ENCODE measurements around the gene TTC7B.

TTC7B gene

GRCh38 chr14:90593254-90594040 is 222.8 kb downstream of the TTC7B start:
- DNase-seq (ENCODE audit: low spot score): no peak

DNA sequence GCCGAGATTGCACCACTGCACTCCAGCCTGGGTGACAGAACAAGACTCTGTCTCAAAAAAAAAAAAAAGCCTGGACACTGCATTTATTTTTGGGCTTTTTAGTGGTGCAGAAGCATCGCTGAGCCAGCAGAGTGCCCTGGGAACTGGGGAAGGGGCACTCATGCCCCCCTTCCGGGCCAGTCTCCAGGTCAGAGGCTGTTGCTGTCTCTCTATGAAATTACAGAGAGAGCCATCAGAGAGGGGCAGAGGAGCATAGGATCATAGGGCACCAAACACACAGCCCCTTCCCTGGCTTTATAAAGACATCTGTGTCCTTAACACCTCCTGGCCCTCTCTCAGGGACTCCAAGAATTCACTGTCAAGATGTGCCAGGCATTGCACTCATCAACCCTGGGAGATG is 223.6 kb downstream of the TTC7B start:
- DNase-seq (ENCODE audit: low spot score): no peak

- DNase-seq (ENCODE audit: low spot score): no peak
These were observed 228.3 kb downstream of the TTC7B start for GRCh38 chr14:90587918-90588317.

GRCh38 chr14:90587252-90587910 is 228.8 kb downstream of the TTC7B start:
- DNase-seq (ENCODE audit: low spot score): no peak

DNA sequence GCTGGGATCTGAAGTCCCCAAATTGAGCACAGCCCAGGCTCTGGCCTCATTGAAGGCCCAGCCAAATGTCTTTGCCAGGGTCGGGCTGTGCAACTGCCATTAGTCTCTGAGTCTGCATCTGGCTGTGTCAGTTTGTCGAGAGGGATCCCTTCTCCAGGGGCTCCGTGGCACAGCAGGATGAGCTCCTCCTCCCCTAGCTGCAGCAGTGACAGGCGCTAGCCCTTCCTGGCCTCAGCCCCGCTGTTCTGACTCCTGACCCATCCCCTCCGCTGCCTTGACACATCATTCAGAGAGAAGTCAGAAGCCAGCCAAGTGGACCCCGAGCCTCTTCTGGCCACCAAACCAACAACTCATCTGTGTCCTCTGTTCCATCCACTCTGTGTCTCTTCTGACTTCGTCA is 231.1 kb downstream of the TTC7B start:
- DNase-seq (ENCODE audit: low spot score): no peak

DNA sequence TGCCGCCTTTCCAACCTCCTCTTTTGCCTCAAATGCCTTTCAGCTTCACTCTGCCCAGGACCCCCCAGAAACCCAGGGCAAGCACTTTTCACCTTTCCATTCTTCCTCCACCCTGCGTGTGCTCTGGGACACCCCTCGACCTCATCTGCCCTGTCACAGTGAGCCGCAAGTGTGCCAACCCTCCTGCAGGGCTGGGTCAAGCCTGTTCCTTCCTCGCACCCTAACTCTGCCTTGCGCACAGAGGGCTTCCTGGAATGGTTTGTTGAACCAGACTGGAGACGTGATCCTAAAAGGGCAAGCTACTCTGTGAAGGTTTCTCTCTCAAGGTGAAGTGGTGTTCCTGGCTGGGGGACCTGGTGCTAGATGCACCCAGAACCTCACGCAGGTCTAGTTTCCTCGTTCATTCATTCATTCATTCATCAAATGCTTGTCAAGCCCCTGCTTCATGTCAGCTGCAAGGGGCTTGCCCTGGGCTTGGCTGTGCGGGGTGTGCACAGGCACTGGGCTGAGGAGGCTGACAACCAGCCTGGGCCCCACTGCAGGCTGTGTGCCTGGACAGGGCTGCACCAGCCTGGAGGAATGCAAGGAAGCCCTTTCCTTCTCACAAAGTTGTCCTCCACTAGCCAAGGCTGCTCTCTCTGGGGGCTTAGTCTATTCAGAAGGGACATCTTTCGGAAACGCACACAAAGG is 232.2 kb downstream of the TTC7B start:
- no peak for DNase-seq (ENCODE audit: low spot score)

- DNase-seq (ENCODE audit: low spot score): no peak
These were observed 232.8 kb downstream of the TTC7B start for GRCh38 chr14:90583427-90583826.

GRCh38 chr14:90582166-90582565 is 234.1 kb downstream of the TTC7B start:
- no peak for DNase-seq (ENCODE audit: low spot score)

- no peak for DNase-seq (ENCODE audit: low spot score)
These were observed 234.5 kb downstream of the TTC7B start for GRCh38 chr14:90581745-90582144.

DNA sequence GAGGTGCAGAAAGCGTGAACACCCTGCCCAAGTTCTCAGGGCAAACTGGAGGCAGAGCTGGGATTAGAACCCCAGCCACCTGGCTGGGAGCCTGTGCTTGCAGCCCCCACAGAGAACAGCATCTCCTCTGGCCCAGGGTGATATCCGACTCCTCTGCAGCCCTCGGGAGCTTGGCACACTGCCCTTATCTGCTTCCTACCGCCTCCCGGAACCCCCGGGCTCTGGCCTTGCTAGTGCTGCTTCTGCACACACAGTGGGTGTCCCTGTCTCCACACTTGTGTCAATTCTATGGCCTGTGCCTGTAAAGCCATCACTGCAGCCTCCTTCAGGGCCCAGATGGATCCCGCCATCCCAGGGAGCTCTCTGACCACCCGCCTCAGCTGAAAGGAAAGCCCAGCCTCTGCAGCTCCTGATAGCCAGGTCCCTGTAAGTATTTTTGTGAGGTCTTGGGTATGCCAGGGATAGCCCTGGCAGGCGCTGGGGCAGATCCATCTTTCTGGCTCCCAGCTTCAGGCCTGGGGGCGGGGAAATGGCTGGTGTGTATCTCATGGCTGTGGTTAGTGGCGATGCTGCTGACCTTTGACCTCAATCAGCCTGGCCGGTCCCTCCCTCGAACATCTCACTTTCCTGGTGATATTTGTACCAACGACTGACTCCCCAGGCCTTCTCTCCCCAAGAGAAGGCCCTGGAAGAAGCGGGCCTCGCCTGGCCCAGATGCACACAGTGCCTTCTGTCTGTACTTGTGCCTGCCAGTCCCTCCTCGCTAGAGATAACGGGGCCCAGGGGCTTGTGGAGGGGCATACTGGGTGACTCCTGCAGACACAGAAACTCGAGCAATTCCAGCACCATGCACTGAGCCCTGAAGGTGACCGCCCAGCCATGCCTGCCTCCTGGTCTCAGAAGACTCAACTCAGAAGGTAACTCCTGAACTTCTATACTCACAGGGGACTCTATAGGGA is 235.6 kb downstream of the TTC7B start:
- no peak for DNase-seq (ENCODE audit: low spot score)

- DNase-seq (ENCODE audit: low spot score): no peak
These were observed 236.4 kb downstream of the TTC7B start for GRCh38 chr14:90579816-90580215.

DNA sequence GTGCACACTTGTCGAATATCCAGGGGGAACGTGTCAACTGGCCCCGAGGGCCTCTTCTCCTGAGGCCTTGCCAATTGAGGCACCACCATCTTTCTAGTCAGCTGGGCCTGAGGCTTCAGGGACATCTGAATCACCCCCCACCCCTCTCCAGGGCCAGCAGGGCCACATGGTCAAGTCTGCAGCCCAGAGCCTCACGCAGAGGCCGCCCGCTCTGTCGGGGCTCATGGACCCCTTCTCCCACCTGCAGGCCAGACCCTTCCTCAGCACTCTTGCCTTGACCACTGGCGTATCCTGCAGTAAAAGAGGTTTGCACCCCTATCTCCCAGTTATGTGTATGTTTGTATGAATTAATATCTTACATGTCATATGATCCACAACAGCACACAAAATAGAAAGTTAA is 237.1 kb downstream of the TTC7B start:
- no peak for DNase-seq (ENCODE audit: low spot score)

DNA sequence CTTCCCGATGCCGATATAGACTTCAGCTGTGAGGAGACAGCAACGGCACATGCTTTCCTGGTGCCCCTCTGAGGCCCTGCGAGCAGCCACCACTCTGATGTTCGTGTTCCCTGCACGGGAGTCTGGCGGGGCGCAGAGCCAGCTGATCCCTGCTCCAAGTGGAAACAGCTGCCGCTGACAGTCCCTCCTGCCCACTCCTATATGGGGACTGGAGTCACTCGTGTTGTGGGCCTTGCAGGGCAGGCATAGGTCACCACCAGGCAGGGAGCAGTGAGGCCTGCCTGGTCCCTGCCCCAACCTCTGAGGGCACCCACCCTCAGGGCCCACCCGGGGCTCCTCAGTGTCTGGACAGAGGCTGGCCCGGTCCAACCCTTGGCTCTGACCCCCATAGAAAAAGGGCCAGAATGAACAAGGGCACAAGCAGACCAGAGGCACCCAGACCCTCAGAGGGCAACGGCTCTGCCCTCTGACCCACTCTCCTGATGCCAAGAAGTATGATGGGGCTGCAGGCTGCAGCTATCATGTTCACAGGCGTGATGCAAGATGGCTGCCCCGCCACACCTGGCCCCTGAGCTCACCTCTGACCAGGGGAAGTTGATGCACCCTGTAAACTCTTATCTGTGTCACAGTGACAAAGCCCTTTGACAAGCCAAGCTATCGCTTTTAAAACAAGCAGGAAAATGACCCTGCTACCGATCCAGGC is 237.8 kb downstream of the TTC7B start:
- no peak for DNase-seq (ENCODE audit: low spot score)

GRCh38 chr14:90577661-90578282 is 238.5 kb downstream of the TTC7B start:
- DNase-seq (ENCODE audit: low spot score): no peak

DNA sequence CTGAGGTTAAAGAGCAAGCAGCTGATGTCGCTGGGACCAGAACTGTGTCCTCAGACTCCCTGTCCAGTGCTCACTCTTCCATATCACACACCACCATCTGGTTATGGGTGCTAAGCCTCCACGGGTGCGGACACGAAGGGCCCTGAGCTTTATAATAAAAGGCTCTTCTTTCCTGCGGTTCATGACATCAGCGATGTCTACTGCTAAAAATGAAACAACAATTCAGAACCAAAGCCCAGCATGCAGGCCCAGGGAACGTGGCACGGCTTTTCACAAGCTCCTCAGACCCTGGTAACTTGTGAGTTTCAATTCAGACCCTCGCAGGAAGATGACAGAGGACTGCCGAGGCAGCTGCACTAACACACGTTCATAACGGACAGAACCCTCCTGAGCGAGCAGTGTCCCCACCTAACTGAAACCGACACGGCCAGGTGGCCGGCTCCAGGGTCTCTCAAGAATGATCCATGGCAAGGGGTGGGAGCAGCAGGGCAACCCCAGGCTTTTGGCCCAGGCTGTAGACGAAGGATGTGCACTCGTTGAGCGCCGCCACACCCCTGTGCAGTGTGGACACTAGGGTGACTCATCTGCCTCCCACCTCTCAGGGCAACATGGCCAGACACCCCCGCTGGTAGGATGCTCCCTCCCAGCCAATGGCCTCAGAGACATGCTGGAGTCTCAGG is 239.1 kb downstream of the TTC7B start:
- DNase-seq (ENCODE audit: low spot score): no peak

DNA sequence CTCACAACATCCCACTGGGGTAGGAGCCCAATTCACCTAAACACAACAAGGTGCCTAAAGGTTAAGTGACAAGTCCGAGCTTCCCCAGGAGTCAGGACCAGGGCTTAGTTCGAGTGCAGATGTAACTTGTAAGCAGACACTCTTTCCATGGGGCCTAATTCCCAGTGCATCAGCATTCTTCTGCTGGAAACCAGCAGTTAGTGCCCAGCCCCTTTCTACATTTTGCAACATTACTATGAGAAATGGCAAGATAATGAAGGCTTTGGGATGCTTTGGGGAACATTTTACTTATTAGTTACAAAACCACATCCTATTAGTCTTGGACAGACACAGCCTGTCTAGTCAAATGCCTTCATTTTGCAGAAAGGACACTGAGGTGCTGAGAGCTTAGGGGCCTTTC is 239.6 kb downstream of the TTC7B start:
- no peak for DNase-seq (ENCODE audit: low spot score)

DNA sequence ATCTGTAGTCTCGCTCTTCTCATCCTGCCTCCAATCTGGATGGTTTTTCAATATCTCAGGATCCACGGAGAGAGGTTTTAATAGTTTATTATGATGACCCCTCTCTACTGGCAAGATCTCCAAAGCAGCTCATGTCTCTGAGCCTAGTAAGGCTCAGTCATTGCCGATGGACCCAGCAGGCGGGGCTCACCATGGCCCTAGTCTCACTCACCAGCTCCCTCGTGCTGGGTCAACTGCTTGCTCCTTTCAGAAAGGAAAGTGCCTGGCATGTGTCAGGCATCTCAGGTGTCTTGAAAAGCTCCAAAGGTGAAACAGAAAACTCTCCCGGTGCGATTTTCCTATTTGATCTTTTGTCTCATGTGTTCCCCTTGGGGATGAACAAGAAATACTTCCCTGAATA is 240.4 kb downstream of the TTC7B start:
- no peak for DNase-seq (ENCODE audit: low spot score)

GRCh38 chr14:90575336-90575735 is 240.9 kb downstream of the TTC7B start:
- DNase-seq (ENCODE audit: low spot score): no peak

- no peak for DNase-seq (ENCODE audit: low spot score)
These were observed 241.8 kb downstream of the TTC7B start for GRCh38 chr14:90574188-90575131.
